HTR-8/SVneo (cell line): ENCODE measurements around the gene MYO5B.

Source experiments
- DNase-seq: peaks from one replicate; pipeline ENCODE4 v3.0.0; 2011; ENCODE audit warnings: low spot score, mixed read lengths; ENCODE audit not compliant: insufficient read length
- FAIRE-seq: peaks from 2 replicates; lab custom pipeline; 2011; peaks lifted over from hg19 to GRCh38; lab: Jason Lieb, UNC

Gene MYO5B

DNA sequence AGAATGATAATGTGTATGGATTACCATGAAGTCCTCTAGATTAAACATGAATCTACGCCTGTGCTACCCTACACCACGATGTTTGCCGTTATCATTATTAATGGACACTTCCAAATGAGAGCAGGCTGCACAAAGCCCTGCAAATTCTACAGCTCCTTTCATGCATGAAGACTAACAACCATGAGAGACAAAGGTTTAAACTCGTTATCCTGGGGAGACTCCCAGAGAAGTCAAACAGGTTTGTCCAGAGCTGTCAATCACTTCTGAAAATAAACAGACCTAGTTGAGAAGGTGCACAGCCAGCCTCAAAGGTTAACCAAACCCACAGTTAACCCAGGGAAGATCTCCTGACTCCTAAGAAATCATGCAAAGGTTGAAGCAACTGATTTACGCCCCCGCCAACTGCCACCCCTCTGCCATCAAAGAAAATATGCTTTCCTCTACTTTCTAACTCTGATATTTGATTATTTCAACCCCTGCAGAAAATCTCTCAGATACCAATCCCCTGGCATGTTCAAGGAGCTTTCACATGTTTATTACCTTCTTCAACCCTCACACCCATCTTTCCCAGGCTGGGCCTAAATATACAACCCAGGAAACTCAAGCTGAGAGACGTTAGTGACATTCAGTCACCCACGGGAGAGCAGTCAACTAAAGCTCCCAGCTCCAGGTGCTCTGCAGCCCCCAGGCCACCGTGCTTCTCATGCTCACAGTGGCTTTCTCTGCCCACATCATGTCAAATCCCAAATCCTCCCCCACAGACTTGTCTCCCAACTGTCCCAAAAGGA is 35.9 kb downstream of the MYO5B start:
- no peak for DNase-seq
- no peak for FAIRE-seq

DNA sequence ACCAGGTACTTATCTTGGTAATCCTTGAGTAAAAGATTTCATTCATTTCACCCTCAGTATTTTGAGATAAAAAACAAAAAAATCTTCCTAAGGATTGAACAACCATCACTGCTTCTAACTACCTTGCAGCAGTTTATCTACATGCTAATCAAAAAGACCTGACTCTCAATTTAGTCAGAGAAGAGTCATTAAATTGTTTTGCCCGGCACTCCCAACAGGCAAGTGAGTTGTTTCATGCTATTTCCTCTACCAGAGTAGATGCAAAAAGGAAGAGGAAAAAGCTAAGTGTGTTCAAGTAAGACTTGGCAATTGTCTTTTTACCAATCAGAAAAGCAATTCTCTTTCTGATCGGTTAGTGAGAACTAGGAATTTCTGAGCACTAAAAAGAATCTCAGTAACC is 39.5 kb downstream of the MYO5B start:
- DNase-seq (no peak), FAIRE-seq (no peak)

DNA sequence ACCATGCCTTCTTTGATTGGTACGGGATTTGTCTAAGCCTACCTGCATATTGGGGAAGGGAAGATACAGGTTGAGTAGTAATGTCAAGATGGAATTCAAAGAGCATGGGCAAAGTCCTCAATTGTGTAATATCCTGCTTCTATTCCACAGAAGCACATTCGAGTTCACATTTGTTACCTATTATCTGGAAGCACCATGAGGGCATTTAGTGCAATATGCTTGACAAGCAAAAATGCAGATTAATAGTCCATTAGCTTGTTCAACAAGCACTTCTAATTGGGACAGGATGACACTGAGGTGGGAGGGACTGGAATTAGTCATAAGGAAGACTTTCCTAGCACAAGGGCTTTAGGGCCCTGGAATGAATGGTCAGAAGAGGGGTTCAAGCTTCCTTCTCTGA is 40.5 kb downstream of the MYO5B start:
- DNase-seq (no peak), FAIRE-seq (no peak)

DNA sequence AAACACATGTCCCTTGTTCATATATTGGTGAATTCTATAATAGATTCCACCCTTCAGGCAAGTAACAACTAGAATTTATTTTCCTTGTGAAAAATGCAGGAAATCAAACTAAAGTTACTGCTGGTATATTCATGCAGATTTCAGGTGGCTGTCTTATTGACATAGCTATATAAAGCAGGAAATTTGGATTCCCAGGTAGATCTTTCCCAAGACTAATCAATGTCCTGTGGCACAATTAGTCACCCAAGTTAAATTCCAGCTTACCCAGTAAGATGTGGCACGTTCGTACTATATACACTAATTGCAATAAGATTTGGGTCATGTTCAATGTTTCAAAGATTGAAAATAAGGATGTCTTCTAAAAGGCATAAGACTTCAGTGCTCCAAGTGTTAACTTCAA is 42.0 kb downstream of the MYO5B start:
- FAIRE-seq = no peak
- DNase-seq = no peak

DNA sequence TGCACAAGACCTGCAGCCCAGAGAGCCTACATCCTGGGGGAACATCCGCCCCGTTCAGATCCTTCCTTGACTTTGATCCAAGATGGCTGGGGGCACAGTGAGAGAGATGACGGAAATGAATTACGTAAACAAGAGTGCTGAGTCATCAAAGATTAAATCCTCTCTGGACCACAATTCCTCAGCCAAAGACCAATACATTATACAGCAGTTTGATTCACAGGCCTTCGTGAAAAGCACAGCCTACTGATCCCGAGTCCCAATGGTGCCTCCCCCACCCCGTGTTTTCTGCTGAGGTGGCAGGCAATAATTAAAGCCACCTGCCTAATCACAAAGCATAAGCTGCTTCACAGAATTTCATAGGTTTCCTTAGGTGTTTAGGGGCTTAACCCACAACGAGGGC is 43.0 kb downstream of the MYO5B start:
- FAIRE-seq = no peak
- no peak for DNase-seq

DNA sequence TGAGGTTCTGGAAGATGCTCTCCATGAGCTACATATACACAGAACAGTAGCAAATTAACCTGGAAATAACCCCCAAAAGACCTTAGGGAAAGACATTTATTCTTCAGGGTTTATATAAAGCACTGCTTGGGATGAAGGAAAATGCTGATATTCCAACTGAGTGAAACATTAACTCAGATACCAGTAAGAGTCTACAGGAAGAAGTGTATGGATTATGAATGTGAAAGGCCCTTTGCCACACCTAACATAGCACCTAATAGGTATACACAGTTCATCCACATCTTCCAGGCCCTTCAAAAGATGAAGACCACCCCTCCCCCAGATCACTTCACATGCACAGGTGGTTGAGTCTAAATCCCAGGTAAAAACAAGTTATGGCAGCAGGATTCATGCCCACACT is 50.4 kb downstream of the MYO5B start:
- no peak for DNase-seq

DNA sequence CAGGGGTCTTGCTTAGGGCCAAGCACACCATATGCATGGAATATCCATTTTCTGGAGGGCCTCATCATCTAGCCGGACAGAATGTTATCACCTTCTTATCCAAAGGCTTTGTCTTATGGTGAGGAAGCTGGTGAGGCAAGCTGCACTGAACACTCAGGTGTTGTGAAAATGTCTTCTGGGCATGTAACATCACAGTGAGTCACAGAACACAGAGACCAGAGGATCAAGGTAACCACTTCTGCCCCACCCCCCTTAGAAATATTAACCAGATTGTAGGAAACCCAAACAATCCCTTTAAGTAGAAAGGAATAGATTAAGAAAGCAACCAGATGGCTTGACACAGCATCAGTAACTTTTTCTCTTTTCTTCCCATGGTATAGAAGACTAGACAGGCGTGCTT is 51.1 kb downstream of the MYO5B start:
- DNase-seq = no peak
- FAIRE-seq = no peak

More for the DNA sequence above, 50.4 kb downstream of the MYO5B start:
- FAIRE-seq = no peak

DNA sequence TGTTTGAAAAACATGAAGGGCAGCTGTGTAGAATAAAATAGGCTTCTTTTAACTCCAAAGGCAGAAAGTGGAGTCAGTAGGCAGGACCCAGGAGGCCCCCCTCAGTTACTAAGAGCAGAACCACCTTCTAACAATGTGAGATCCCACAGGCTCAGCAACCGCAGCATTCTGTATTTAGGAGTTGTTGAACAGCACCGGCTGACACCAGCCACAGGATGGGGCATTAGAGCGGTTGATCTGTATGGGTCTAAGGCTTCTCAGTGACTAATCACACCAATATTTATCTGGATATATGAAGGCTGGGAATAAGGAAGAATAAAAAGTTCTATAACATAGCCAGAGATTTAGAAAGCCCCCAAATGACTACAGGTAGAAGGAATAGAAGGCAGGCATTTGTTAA is 51.7 kb downstream of the MYO5B start:
- FAIRE-seq (no peak), DNase-seq (no peak)

DNA sequence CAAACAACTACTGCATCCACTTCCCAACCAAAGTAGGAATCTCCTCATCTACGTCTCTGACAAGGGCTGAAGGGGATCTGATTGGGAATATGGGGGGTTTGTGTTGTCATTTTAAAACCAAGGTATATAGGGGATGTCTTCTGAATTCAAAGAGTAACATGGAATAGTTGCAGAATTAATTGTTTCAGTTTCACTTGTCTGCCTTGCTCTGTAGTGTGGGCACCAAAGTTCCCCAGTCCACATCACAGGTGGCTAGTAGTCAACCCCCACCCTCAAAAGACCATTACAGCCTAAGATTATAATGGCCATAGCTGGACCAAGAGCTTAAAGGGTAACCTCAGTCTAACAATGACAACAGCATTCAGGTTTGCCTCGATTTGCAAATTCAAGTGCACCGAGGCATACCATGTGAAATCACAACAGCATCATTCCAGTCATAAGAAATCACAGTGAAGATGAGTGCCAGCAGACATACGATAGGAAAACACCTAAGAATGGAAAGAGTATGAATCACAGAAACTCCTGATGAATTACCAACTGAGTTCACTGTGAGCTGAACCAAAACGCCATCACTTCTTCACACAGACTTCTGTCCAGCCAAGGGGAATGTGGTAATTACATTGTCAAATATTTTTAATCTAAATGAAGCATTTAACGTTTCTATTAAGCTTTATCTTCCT is 52.4 kb downstream of the MYO5B start:
- no peak for DNase-seq
- no peak for FAIRE-seq

DNA sequence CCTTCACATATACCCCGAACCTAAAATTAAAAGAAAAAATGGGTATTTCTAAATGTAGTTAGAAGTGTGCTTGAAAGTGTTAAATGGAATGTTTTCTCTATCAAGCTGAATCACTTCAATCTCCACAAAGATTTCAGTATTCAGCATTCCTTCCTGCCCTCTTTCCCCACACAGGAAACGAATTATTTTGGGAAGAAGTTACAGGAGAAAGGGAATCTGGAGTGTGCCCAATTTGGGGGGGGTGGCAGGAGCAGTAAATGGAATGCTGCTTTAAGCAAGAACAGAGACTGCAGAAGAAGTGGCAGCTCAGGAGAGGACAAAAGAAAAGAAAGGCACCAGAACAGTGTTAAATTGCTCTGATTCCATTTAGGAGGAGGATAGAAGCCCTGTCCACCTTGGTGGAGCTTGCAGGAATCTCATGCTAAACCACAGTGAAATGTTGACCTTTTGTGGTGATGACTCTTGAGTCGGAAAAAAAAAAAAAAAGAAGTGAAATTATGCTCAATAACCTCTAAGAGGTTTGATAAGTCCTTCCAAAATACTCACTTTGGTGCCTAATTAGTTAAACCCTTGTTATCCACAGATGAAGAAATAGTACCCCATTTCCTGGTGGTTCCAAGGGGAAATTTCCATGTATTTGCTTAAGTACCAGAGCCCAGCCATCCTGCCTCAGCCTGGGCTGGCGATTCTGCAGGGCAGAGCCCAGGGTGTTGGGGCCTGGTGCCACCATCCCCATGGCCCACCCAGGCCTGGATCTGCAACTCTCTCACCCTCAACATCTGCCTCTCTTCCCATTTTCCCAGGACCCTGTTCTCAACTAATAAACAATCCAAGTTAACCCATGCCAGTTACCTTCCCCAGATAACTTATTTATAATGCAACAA is 56.5 kb downstream of the MYO5B start:
- FAIRE-seq (no peak), DNase-seq (no peak)

DNA sequence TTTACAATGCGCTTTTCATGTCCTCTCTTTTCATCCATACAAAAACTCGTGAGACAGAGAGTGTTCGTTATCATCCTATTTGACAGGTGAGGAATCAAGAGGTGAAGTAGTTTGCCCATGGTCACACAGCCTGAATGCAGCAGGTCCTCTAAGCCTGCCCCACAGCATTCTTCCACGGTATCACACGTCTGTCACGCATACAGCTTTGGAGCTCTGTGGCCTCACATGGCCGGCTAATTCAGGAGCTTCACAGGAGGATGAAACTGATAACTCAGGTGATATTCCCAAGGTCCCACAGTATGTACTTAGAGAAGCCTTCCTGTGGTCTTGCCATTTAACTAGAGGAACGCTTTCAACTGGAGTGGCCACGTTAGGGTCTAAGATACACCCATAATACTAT is 59.0 kb downstream of the MYO5B start:
- FAIRE-seq = no peak
- no peak for DNase-seq

DNA sequence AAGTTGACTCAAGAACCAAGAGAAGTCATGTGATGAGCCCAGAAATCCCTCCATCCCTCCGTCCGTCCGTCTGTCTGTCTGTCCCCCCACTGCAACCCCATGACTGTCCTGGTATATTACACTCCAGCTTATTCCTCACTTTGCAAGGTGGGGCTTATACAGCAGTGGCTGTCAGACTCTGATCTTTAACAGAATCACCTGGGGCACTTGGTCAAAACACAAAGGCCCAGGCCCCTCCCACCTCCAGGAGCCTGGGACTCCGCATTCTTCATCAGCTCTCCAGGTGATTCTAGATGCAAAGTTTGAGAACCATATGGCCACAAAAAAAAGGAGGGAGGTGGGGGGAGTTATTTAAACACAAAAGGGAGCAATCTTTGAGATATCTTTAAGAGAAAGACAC is 61.4 kb downstream of the MYO5B start:
- DNase-seq (no peak), FAIRE-seq (no peak)

DNA sequence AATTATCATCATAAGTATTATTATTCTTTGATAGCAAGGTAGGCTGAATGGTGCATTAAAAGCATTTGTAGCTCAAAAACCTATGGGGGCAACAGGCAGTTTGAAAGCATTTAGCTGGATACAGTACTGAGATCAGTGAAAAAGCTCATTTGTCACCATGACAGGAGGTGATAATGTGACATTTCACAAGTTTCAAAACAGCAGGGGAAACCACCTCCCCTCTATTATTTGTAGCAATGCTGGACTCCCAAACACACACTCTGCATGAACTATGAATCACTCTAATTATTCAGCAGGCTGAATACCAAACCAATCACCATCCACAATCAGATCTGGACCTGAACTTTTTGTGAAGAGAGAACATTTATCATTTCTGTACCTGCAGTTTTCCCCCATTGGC is 63.4 kb downstream of the MYO5B start:
- FAIRE-seq = no peak
- DNase-seq = no peak

DNA sequence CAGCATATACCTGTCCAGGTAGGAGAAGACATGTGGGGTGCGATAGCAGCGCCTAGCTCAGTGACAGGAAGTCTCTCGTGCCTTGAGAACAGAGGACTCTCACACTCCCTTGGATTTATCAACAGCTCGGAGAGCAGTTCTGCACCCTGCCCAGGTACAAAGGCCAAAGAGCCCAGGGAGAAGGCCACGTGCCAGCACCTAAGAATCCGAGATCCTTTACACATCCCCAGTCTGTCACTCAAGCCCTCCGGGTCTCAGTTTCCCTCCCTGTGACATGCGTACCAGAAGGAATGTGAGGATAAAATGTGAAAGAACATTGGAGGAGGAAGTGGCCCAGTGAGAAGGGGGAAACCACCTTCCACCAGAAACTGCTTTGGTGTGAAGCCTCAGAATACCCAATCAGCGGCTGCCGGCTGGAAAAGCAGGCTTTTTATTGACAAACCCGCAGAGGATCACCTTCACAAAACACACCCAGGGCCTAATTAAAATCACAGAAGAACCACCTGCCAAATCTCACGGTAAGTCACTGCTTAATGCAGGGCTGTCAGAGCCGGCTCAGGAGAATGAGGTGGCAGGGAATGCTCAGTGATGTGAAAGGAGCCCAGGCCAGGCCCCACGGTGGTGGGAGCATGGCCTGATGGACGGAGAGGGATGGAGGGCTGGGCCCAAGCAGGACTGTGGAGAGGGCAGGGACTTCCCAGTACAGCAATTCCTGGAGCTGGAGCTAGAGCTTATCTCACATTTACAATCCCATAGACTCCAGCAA is 66.3 kb downstream of the MYO5B start:
- DNase-seq = no peak
- FAIRE-seq = no peak

DNA sequence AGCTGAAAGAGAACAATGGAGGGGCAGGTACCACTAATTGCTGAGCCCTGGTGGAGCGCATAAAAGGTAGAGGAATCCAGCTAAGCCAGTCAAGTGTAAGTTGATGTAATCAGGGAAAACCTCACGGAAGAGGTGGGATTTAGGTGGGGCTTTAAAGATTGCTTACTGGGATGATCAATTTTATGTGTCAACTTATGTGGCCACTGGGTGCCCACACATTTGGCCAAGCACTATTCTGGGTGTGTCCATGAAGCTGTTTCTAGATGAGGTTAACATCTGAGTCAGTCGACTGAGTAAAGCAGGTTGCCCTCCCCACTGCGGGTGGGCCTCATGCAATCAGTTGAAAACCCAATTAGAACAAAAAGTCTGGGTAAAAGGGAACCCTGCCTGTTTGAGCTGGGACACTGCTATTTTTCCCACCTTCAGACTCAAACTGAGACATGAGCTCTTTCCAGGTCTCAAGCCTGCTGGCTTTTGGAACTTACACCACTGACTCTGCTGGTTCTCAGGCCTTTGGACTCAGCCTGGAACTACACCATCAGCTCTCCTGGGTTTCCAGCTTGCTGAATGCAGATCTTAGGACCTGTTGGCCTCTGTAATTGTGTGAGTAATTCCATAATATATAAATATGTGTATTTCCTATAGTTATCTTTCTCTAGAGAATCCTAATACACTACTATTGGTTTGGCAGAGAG is 67.3 kb downstream of the MYO5B start:
- FAIRE-seq = no peak

DNA sequence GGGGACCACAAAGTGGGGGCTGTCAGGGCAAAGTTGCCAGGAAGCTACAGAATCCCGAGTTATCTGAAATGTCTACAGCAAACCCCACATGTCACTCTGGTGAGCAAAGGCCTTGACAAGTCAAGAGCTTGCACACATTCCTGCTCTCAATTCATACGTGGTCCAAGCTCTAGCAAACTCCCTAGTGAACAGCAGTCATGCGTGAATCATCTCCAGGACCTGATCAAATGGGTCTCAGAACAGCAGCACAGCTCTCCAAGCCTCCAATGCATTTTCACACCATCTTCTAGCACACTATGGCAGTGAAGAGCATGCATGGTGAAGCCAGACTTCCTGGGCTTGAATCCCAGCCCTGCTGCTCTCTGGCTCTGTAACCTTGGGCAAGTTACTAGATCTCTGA is 68.5 kb downstream of the MYO5B start:
- no peak for FAIRE-seq

More for the DNA sequence above, 67.3 kb downstream of the MYO5B start:
- no peak for DNase-seq

DNA sequence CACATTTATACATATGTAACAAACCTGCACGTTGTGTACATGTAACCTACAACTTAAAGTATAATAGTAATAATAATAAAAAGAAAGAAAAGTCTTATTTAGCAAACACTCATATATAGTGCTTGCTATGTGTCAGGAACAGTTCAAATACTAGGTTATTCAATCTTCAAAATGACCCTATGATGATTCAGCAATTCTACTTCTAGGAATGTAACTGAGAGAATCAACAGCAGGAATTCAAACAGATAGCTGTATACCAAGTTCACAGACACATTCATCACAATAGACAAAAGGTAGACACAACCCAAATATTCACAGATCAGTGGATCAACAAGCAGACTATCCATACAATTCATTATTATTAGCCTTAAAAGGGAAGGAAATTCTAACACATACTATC is 69.5 kb downstream of the MYO5B start:
- FAIRE-seq (no peak), DNase-seq (no peak)

More for the DNA sequence above, 68.5 kb downstream of the MYO5B start:
- no peak for DNase-seq

DNA sequence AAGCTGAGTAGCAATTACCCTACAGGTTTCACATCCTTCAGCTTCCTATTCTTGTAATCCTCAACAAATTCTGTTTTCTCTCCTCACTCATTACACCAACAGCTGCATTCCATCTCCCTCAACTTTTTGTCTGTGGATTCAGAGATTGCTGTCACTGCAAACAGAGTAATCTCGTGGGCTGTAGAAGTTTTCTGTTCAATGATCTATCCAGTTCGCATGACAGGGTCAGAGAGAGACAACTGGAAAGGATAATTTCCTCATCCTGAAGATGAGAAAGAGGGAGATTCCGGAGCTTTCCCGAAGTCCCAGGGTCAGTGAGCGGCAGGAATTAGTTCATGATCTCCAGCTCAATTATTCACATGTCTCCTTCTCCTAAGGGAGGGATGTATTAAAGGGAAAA is 75.7 kb downstream of the MYO5B start:
- no peak for DNase-seq
- FAIRE-seq = no peak

DNA sequence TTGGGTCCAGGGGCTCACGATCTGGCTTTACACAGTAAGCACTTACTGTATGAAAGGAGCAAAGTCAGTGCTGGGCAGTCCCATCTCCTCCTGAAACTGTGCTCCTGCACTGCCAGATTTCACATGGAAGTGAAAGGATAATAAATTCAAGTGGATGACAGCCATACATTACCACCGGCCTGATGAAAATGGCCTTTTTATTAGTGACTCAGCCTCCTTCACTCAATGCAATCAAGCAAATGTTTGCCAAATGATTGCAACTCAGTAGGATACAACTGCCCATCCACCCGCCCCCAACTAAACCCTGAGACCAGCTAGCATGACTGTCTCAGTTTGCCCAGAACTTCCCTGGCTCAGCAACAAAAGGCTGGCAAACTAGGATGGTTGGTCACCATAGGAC is 77.1 kb downstream of the MYO5B start:
- DNase-seq = no peak
- FAIRE-seq = no peak

DNA sequence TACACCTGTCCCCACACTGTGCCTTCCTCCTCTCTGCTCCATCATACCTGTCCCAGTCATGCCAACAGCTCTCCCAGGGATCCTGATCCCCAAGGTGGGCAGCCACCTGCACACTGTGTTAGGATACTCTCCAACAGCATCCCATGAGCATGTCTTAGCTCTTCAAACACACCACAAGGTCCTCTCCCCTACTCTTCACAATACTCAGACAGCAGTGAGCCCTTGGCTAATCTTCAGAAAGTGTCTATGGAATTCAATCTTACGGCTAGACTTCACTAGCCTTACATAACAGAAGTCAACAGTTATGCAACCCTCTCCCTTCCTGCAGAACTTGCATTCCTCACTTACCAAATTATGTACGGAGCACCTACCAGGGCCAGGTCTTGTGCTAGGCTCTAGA is 79.9 kb downstream of the MYO5B start:
- no peak for FAIRE-seq
- DNase-seq = no peak
